NCI-H1694 (cell line): ENCODE data around the gene SFTA2.
A peak's percentile ranks its signal among the peaks of the same experiment; 100 is the strongest.

Experiments used
- DNase-seq: peaks from one replicate; lab custom pipeline; 2025; lab: John Stamatoyannopoulos, UW

Gene SFTA2

DNA sequence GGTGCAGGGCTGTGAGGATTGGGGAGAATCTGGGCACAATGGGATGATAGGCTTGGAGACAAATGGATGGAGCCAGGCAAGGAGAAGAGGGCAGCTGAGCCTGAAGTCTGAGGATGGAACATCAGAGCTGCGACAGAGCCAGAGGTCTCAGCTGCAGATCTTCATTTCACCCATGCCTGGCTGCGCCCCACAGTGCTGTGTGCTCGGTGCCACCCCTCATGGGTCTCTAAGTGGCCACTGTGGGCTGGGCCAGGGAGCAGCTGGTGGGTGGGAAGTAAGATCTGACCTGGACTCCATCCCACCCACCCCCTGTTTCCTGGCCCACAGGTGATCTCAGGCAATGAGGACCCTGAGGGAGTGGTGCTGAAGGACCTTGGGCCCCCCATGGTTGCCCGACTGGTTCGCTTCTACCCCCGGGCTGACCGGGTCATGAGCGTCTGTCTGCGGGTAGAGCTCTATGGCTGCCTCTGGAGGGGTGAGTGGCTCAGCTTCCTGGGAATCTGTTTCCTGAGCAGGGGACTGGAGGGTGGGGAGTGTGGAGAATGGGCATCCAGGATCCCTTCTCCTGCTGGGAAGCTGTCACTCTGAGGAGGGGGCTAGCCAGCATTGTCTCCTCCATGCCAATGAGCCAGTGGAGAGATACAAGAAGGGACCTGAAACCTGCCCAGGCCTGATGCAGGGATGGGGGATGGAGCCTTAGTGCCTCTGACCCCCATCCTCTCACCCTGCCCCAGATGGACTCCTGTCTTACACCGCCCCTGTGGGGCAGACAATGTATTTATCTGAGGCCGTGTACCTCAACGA, 41.1 kb downstream of the SFTA2 start:
- no peak for DNase-seq

DNA sequence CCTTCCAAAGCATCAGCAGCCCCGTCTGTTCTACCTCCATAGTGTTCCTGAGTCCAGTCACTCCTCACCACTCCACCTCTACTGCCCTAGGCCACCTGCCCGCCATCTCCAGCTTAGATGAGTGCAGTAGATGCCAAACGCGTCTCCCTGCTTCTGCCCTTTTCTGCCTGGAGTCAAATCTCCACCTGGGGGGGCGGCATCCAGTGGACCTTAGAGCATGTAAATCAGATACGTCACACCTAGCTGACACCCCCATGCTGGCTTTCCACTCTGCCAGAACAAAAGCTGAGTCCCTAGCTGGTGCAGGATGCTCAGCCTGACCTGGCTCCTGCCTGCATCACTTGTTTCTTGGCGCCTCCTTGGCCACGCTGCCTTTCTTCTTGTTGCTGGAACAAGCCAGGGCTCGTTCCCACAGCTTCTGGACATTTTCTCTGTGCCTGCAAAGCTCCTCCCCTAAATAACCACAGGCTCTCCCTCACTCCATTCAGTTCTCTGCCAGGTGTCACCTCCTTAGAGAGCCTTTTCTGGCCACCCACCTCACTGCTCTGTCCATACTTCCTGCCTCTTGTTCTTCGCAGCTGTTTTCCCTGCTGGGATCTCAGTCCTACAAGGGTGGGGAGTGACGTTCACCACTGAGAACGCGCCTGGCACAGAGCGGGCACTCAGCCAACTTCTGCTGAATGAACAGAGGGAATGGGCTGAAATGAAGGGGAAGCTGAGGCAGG, 41.9 kb downstream of the SFTA2 start:
- no peak for DNase-seq

DNA sequence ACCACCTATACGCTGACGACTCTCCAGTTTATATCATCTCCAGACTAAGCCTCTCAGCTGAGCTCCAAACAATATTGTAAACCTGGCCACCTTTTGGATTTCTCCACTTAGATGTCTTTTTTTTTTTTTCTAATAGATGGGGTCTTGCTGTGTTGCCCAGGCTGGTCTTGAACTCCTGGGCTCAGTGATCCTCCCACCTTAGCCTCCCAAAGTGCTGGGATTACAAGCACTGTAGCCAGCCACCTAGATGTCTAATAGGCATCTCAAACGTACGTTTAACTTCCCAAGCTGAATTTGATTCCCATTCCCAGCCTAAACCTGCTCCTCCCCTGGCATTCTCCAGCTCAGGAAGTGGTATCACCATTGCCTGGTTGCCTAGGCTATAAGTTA, 42.5 kb downstream of the SFTA2 start:
- no peak for DNase-seq

DNA sequence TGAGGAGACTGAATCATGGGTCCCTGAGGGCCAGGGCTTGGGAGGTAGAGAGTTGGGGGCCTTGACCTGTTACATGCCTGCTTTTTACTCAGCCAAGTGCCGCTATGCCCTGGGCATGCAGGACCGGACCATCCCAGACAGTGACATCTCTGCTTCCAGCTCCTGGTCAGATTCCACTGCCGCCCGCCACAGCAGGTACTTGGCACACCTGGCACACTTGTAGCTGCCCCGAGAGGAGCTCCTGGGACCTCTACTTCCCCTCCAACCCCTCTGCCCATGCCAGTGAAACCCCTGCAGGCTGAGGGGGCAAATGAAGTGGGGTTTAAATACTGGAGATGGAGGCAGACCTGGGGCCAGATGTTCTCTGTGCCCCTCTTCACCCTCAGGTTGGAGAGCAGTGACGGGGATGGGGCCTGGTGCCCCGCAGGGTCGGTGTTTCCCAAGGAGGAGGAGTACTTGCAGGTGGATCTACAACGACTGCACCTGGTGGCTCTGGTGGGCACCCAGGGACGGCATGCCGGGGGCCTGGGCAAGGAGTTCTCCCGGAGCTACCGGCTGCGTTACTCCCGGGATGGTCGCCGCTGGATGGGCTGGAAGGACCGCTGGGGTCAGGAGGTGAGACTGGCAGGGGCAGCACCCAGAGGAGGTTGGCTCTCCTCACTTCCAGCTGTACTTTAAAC, 43.0 kb downstream of the SFTA2 start:
- no peak for DNase-seq

DNA sequence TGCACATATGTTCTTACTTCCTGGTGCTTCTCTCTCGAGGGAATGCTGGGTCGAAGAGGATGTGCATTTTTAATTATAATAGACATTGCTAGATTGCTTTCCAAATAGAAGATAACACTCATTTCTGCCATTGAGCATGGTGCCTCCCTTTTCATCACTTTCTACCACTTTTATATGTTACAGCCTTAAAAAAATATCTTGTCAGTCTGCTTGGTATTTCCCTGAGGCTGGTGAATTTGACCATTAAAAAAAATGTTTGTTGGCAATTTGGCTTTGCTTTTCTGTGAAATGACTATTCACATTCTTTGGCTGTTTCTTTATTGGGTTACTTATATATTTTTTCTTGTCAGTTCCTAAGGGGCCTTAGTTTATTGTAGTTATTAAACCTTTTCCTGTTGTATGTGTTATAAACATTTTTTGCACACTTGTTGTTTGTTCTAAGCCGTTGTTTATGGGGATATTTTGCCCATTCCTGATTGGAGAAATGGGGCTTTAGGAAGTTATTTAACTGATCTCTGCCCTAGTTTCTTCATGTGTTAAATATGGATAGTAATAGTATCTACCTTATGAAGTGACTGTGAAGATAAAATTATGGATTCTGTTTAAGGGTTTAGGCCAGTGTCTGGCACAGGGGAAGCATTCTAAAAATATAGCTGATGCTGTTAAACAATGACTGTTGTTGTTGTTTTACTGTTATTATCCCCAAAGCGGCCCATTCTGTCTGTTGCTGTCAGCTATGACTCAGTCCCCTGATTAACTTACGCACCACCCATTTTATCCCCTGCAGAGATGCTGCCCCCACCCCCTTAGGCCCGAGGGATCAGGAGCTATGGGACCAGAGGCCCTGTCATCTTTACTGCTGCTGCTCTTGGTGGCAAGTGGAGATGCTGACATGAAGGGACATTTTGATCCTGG, 43.8 kb downstream of the SFTA2 start:
- DNase-seq: no peak

DNA sequence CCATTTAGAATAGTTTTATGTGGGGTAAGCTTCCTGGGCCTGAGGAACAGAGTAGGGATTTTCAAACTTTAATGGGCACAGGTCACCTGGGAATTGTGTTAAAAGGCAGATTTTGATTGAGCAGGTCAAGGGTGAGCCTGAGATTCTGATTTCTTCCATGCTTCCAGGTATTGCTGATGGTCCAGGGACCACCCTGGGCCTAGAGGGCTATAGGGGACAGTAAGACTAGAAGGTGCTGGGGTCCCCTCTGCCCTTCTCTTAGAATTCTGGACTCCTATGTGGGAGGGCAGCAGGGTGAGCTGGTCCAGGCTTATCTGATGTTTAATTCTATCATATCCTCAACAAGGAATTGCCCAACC, 45.1 kb downstream of the SFTA2 start:
- DNase-seq: no peak

DNA sequence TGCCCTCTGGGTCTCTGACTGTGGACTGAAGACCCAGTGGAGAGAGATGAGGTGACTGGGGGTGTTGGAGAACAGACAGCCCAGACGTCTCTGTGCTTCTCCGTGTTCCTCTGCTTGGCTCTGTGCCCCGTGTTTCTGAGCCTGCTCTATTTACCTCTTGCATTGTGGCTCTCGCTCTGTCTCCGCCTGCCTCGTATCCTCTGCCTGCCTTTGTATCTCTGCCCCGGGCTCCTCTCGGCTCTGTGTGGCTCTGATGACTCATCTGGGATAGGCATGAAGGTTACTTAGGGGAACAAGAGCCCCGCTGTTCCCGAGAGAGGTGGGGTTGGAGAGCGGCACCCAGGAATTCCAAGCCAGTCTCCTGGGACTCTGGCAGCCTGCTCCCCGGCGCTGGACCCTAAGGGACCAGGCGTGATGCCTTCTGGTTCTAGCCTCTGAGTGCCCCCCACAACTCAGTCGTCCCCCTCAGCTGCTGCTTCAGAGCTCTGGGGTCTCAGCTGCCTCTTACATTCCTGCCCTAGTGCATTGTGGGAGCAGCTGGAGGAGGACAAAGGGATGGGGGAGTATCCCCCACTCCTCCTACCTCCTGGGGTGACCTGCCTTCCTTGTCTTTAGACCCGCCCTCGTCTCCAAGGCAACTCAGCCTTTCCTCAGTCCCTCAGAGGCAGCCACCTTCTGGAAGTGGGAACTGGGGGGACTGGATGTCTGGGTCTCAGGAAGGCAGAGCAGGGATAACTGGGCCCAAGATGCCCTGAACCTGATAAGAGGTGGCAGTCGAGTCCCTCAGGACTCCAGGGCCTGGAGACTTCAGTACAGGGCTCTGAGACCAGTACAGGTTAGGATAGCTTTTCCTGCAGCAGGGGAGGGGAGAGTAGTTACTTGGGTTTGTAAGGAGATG, 45.7 kb downstream of the SFTA2 start:
- DNase-seq: no peak

DNA sequence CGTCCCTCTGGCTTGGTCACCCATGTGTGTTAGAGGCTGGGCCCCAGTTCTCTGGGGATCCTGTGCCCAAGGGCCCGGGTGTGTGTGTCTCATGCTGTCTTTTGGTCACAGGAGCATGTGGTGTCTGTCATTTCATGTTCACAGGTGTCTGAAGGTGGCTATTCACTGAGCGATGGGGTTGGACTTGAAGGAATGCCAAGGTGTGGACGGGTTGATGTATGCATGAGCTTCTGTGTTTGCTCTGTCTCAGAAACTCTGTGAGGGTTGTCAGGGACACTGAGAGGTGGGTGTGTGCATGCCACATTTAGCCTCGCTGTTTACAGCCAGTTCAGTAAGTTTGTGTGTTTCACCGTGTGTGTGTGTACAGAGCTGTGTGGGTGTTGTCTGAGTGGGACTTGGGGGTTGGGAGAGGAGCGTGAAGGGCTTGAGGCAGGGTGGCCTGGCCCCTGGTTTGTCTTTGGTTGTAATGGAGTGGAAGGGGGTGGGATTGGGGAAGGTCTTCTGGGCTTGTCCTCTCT, 46.4 kb downstream of the SFTA2 start:
- DNase-seq: no peak

DNA sequence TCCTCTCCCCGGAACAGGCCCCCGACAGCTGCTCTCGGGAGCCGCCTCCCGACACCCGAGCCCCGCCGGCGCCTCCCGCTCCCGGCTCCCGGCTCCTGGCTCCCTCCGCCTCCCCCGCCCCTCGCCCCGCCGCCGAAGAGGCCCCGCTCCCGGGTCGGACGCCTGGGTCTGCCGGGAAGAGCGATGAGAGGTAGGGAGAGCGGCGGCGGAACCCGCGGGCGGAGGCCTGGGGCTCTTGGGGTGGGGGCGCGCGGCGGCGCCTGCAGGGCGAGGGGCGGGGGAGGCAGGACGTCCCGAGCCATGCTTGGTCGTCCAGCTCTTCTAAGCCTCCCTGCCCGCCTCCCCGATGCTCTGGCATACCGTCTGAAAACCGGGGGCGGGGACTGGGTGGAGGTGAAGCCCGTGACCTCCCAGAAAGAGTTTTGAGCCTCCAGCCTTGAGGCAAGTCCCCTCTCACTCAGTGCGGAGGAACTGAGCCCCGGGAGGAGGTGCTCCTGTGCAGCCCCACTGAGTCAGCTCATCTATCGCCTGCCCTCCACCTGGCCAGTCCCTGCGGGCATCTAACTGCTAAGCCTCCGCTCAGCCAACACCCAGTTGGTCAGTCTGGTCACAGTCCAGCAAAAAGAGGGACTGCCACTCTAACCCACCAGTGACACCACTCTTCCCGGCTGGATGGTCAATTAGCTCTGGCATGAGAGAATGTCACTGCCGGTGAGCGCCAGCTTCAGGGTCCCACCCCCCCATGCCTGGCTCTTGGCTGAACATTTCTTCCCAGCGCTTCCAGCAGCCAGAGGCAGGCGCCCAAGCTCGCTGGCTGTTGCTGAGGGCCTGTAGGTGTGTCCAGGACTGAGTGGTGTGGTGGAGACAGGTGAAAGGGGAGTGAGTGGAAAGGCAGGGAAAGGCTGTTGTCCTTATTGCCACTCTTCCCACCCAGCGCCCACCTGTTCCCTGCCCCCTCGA, 47.2 kb downstream of the SFTA2 start:
- no peak for DNase-seq

DNA sequence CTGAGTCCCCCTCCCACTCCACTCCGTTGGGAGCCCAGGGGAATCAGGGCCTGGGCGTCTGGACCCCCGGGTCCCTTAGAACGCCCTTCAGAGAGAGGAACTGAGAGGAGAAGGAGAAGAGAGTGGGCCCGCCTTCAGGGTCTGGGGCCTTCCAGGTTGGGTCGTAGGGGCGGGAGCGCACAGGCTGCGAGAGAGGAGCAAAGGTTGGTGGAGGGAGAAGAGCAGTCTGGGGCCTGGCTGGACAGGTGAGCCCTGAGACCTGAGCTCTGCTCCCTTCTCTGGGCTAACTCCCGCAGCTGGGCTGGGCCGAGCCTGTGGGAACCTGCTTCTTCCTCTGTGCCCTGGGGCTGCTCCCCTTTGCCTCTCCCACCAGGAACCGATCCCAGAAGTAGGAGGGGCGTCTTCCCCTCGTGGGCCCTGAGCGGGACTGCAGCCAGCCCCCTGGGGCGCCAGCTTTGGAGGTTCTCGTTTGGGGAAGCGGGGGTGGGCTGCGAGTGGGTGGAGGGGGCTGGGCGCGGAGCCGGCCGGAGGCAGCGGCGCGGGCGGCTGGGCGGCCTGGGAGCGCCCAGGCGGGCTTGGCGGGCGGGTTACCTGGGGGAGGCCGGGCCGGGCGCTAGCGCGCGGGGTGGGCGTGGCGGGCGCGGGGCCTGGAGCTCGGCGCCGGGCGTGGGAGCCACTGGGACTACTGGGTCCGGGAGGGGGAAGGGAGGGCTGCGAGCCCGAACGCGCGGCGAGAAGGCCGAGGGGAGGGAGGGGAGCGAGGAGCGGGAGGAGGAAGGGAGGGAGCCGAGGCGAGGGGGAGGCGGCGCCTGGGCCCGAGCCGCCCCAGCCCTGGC, 48.1 kb downstream of the SFTA2 start, which contains the start of gene DDR1:
TSS of gene DDR1 (plus strand) at position 835 of the 836 bp plus-strand sequence. CDS start 4,211 bp downstream, outside the sequence.
- DNase-seq: peak; percentile 12

DNA sequence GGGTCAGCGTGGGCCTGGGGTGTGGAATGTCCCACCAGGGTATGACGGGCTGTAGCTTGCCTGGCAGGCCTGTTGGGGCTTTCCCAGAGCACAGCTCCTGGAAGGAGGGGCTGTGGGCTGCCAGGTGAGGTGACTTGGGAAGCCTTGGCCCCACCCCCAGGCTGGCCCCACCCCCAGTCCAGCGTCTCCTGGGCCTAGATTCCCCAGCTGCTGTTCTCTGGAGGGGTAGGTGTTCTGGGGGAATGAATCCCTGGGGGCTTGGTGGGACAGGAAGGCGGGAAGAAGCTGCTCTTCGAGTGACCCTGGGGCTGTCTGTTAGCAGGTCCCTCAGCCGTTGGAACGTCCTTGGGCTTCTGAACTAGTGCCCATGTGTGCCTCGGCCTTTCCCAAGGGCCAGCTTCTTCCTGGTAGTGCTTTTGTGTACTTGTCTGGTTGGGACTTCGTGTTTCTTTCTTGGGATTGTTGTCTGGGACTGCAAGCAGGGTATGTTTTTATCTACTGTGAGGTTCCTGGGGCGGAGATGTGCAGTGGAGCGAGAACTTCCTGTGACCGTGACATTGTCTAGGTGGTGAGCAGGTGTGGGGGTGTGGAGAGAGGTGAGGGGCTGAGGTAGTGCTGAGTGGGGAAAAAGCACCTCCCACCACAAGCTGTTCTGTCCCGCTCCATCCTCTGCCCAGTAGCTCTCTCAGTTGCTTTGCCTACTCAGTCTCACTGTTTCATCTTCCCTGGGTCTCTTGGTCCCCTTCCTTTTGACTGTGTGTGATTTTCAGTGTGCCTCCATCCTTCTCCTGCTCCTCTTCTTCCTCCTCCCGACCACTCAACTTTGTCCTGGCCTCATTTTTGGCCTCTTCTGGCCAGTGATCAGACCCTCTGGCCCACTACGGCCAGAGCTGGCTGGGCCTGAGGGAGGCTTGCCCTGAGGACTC, 48.9 kb downstream of the SFTA2 start:
- no peak for DNase-seq

DNA sequence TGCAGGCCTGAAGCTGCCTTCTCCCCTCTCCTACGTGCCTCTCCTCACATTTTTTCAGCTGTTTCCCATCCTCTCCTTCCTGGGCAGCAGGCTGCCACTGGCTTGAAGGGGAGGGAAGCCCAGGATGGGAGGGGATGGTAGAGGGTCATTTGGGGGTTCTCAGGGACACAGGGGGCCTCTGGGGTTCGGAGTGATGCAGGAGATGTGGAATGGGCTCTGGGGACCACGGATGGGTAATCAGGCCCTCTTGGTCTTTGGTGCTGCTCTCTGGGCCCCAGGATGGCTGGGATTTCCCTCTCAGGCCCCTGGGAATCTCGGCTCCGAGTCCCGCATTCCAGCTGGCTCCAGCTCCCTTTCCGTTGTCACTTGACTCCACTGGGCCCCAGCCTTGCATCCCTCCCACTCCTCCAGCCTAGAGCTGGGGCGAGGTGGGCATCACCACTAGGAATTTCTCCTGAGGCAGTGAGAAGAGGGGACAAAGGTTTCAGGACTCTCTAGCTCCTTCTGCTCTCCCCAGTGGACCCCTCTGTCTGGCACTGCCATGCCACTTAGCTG, 49.7 kb downstream of the SFTA2 start:
- DNase-seq: no peak

DNA sequence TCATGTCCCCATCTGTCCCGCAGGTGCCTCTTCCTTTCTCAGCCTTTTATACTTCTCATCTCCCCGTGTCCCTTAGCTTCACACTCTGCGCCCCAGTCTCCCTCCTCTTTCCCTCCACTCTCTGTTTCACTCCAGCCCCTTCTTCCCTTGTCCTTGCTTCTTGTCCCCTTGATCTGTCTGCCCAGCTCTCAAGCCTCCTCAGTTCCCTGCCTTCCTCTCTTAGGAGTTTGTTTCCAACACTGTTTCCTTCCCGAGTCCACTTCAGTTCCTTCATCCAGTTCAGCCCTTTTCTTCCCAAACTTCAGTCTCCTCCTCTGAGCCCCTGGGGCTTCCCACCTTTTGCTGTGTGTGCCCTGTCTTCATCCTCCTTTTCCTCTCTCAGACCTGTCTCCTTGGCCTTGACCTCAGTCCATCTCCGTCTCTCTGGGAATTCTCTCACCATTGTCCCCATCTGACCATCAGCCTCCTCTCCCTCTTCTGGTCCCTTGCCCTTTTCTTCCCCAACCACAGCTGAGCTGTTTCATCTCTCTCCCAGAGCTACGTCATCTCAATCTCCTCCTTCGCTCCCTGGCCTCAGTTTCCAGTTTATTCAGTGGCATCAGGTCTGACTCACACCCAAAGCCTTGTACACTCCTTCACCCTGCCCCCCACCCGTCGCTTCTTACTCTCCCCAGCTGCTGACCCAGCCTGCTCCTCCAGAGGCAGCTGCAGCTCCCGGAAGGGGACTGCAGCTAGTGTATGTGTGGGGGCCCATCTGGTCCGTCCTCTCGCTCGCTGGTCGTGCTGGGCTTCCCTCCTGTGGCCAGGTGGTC, 50.4 kb downstream of the SFTA2 start:
- DNase-seq: no peak
